ENCODE data around the gene HCK. TPM values are rescaled to one million over a fixed set of nuclear protein-coding genes. Genes with fewer than 3 reads are reported as not detected.

The HCK gene
- total RNA-seq, 2 donors from 2014 or later = 0.24 to 0.40 TPM

- TF ChIP-seq, protein P1, sequence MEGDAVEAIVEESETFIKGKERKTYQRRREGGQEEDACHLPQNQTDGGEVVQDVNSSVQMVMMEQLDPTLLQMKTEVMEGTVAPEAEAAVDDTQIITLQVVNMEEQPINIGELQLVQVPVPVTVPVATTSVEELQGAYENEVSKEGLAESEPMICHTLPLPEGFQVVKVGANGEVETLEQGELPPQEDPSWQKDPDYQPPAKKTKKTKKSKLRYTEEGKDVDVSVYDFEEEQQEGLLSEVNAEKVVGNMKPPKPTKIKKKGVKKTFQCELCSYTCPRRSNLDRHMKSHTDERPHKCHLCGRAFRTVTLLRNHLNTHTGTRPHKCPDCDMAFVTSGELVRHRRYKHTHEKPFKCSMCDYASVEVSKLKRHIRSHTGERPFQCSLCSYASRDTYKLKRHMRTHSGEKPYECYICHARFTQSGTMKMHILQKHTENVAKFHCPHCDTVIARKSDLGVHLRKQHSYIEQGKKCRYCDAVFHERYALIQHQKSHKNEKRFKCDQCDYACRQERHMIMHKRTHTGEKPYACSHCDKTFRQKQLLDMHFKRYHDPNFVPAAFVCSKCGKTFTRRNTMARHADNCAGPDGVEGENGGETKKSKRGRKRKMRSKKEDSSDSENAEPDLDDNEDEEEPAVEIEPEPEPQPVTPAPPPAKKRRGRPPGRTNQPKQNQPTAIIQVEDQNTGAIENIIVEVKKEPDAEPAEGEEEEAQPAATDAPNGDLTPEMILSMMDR (conservative IDR thresholded peaks at IDR 0.05) = no peak
- H3K36me3 ChIP-seq (ENCODE audit: control insufficient read depth, insufficient read depth, low read length) = no peaks in the 10 kb centered on the region
- H3K27me3 Mint-ChIP-seq (ENCODE audit: insufficient read depth) = peaks cover 81% of the 10 kb centered on the region
These were observed 5.7 kb downstream of the HCK start for GRCh38 chr20:32057656-32058184.

DNA sequence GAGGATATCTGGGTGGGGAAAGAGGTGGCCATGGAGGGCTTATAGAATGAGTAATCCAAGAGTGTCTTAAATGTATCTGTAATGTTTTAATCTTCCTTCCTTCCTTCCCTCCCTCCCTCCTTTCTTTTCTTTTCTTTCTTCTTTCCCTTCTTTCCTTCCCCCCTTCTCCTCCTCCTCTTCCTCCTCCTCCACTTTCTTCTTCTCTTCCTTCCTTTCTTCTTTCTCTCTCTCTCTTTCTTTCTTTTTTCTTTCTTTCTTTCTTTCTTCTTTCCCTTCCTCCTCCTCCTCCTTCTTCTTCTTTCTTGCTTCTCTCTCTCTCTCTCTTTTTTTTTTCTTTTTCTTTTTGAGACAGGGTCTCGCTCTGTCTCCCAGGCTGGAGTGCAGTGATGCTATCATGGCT, 7.1 kb downstream of the HCK start:
- Mint-ChIP-seq H3K27me3 (ENCODE audit: insufficient read depth) (peaks cover 66% of the 10 kb centered on the region), H3K9me3 (no peaks in the 10 kb centered on the region), H3K27ac (no peak overlapping the region), H3K4me1 (no peaks in the 10 kb centered on the region), H3K4me3 (no peak overlapping the region), H3K36me3 (ENCODE audit: low read depth) (no peaks in the 10 kb centered on the region)
- 88 to 92% methylated on average over 1 of the region's 1 CpG for WGBS, 2 experiments (ENCODE audit: insufficient coverage in 1 of 2, insufficient read length in 1 of 2)
- DNase-seq = no peak
- H3K4me1 ChIP-seq (ENCODE audit: control insufficient read depth, insufficient read depth, low read length) = no peaks in the 10 kb centered on the region
- no peaks in the 10 kb centered on the region for H3K36me3 ChIP-seq (ENCODE audit: control insufficient read depth, insufficient read depth, low read length)
- peaks cover 33% of the 10 kb centered on the region for H3K27me3 ChIP-seq (ENCODE audit: control insufficient read depth, insufficient read depth, low read length, poor library complexity, severe bottlenecking)
- H3K9ac ChIP-seq (ENCODE audit: extremely low read depth, low read length, poor library complexity, severe bottlenecking) = no peak overlapping the region
- no peaks in the 10 kb centered on the region for H3K9me3 ChIP-seq (ENCODE audit: control insufficient read depth, low read length)
- TF ChIP-seq, protein P1 (conservative IDR thresholded peaks at IDR 0.05) = no peak
- no peak overlapping the region for H3K4me3 ChIP-seq (ENCODE audit: low read length)
- H3K27ac ChIP-seq (ENCODE audit: low read depth, low read length) = no peak overlapping the region

More at GRCh38 chr20:32057656-32058184, 5.7 kb downstream of the HCK start:
- H3K4me1 ChIP-seq (ENCODE audit: control insufficient read depth, insufficient read depth, low read length) = no peaks in the 10 kb centered on the region
- H3K27ac ChIP-seq (ENCODE audit: low read depth, low read length) = no peak overlapping the region
- no peaks in the 10 kb centered on the region for H3K9me3 Mint-ChIP-seq
- H3K36me3 Mint-ChIP-seq (ENCODE audit: low read depth) = no peaks in the 10 kb centered on the region
- no peak overlapping the region for H3K4me3 ChIP-seq (ENCODE audit: low read length)
- no peak overlapping the region for H3K27ac Mint-ChIP-seq
- no peak overlapping the region for H3K4me3 Mint-ChIP-seq
- no peaks in the 10 kb centered on the region for H3K4me1 Mint-ChIP-seq
- no peaks in the 10 kb centered on the region for H3K9me3 ChIP-seq (ENCODE audit: control insufficient read depth, low read length)
- 78 to 88% methylated on average over 8 of the region's 8 CpGs for WGBS, 2 experiments (ENCODE audit: insufficient coverage in 1 of 2, insufficient read length in 1 of 2)
- no peak overlapping the region for H3K9ac ChIP-seq (ENCODE audit: extremely low read depth, low read length, poor library complexity, severe bottlenecking)
- DNase-seq = no peak
- H3K27me3 ChIP-seq (ENCODE audit: control insufficient read depth, insufficient read depth, low read length, poor library complexity, severe bottlenecking) = peaks cover 45% of the 10 kb centered on the region

DNA sequence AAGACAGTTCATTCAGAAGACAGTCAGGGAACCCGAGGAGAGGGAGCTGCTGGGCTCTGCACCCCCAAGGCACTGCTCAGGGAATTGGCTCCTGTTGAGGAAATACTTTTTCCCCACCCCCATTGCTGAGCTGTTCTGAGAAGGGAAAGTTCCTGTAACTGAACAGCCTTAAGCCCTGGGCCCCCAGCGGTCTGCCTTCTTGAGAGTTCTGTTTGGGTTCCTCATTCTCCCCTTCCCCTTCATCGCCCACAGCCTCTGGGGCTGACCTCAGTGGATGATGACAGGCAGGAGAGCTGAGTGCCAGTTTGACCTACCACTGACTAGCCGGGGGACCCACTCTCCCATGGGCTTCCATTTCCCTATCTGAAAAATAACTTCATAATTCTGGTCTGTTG, 10.7 kb downstream of the HCK start:
- Histone ChIP-seq H3K4me3 (ENCODE audit: low read length) (no peak overlapping the region), H3K36me3 (ENCODE audit: control insufficient read depth, insufficient read depth, low read length) (no peaks in the 10 kb centered on the region), H3K27ac (ENCODE audit: low read depth, low read length) (no peak overlapping the region), H3K27me3 (ENCODE audit: control insufficient read depth, insufficient read depth, low read length, poor library complexity, severe bottlenecking) (peaks cover 21% of the 10 kb centered on the region), H3K9me3 (ENCODE audit: control insufficient read depth, low read length) (no peaks in the 10 kb centered on the region), H3K4me1 (ENCODE audit: control insufficient read depth, insufficient read depth, low read length) (no peaks in the 10 kb centered on the region), H3K9ac (ENCODE audit: extremely low read depth, low read length, poor library complexity, severe bottlenecking) (no peak overlapping the region)
- peaks cover 41% of the 10 kb centered on the region for H3K27me3 Mint-ChIP-seq (ENCODE audit: insufficient read depth)
- 75 to 88% methylated on average over 1 to 4 of the region's 4 CpGs for WGBS, 2 experiments (ENCODE audit: insufficient coverage in 1 of 2, insufficient read length in 1 of 2)
- no peaks in the 10 kb centered on the region for H3K36me3 Mint-ChIP-seq (ENCODE audit: low read depth)
- H3K4me3 Mint-ChIP-seq = no peak overlapping the region
- H3K9me3 Mint-ChIP-seq = no peaks in the 10 kb centered on the region
- no peak overlapping the region for H3K27ac Mint-ChIP-seq
- DNase-seq = no peak
- H3K4me1 Mint-ChIP-seq = no peaks in the 10 kb centered on the region
- TF ChIP-seq, protein P1 (conservative IDR thresholded peaks at IDR 0.05) = no peak
